Gastroesophageal sphincter (tissue), 2 donors: ENCODE measurements around the gene TRIM7.

Source experiments
- EP300 ChIP-seq: sonication (generic); formaldehyde crosslinking; IDR thresholded peaks from one replicate; pipeline ENCODE4 v1.6.1; 2017; ENCODE audit warnings: antibody characterized with exemption, mild to moderate bottlenecking
- POLR2A ChIP-seq, 2 donors: fragments of 450-650 bp; IDR thresholded peaks; one replicate each; pipeline ENCODE4 v1.6.1; 2017; ENCODE audit warnings: antibody characterized with exemption in 2 of 2, mild to moderate bottlenecking in 2 of 2, moderate library complexity in 1 of 2
- POLR2AphosphoS5 ChIP-seq: sonication (generic); formaldehyde crosslinking; IDR thresholded peaks from one replicate; pipeline ENCODE4 v1.6.1; 2017; ENCODE audit warnings: antibody characterized with exemption

DNA sequence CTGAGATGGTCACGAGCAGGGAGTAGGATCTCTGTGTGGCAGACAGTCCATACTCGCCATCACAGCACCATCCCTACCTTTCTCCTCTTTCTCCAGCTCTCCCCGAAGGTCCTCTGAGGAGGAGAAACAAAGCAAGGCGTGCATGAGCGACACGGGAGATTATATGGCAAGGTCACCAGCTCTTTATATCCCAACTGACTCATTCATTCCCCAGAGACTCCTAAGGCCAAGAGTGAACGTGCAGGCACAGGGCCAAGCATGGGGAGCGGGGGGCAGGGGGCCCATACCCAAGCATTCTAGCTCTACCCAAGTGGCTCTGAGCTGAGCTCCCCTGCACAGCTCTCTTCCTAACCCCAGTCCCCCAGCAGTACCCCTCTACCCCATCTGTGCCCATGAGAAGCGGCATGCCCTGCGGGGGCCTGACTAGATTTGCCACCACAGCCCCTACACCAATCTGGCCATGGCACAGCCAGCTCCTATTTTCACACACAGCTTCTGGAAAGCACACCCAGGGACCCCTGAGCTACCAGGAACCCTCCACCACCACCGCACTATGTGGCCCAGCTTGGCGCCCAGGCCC is 6.8 kb downstream of the TRIM7 start:
- no peak for TF ChIP-seq EP300
- no peak for TF ChIP-seq POLR2A (IDR thresholded peaks at IDR 0.05)
- no peak for TF ChIP-seq POLR2AphosphoS5
